ENCODE measurements around the gene PARP15. TPM values are rescaled to one million over a fixed set of nuclear protein-coding genes. Genes with fewer than 3 reads are reported as not detected.

Gene PARP15
- total RNA-seq, 1 donor from 2014 or later = 0.29 TPM

DNA sequence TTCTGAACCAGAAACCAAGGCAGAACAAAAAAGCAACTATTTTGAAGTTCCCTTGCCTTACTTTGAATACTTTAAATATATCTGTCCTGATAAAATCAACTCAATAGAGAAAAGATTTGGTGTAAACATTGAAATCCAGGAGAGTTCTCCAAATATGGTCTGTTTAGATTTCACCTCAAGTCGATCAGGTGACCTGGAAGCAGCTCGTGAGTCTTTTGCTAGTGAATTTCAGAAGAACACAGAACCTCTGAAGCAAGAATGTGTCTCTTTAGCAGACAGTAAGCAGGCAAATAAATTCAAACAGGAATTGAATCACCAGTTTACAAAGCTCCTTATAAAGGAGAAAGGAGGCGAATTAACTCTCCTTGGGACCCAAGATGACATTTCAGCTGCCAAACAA, 8.7 kb upstream of the PARP15 start:
- TF ChIP-seq, protein P1, sequence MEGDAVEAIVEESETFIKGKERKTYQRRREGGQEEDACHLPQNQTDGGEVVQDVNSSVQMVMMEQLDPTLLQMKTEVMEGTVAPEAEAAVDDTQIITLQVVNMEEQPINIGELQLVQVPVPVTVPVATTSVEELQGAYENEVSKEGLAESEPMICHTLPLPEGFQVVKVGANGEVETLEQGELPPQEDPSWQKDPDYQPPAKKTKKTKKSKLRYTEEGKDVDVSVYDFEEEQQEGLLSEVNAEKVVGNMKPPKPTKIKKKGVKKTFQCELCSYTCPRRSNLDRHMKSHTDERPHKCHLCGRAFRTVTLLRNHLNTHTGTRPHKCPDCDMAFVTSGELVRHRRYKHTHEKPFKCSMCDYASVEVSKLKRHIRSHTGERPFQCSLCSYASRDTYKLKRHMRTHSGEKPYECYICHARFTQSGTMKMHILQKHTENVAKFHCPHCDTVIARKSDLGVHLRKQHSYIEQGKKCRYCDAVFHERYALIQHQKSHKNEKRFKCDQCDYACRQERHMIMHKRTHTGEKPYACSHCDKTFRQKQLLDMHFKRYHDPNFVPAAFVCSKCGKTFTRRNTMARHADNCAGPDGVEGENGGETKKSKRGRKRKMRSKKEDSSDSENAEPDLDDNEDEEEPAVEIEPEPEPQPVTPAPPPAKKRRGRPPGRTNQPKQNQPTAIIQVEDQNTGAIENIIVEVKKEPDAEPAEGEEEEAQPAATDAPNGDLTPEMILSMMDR (IDR thresholded peaks at IDR 0.05; ENCODE audit: partially characterized antibody, unreplicated experiment) = no peak
- no peak overlapping the region for H3K27ac Mint-ChIP-seq (ENCODE audit: unreplicated experiment)
- peaks cover 4% of the 10 kb centered on the region for H3K27me3 Mint-ChIP-seq (ENCODE audit: unreplicated experiment)
- H3K4me3 Mint-ChIP-seq (ENCODE audit: unreplicated experiment) = no peak overlapping the region
- DNase-seq = no peak
- peaks cover 5% of the 10 kb centered on the region for H3K9me3 Mint-ChIP-seq (ENCODE audit: unreplicated experiment)
- H3K36me3 Mint-ChIP-seq (ENCODE audit: unreplicated experiment) = no peaks in the 10 kb centered on the region
- H3K4me1 Mint-ChIP-seq (ENCODE audit: low read depth, unreplicated experiment) = no peaks in the 10 kb centered on the region

DNA sequence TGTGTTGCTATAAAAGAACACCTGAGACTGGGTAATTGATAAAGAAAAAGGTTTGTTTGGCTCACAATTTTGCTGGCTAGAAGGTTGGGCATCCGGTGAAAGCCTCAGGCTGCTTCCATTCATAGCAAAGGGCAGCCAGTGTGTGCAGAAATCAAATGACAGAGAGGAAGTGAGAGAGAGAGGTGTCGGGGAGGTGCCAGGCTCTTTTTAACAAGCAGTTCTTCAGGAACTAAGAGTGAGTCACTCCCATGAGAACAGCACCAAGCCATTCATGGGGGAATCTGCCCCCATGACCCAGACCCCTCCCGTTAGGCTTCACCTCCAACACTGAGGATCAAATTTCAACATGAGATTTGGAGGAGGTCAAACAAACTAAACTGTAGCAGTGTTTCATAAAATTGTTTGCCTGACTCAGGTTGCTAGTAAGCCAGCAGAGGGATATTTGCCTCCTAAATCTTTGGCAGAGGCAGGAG, 4.5 kb upstream of the PARP15 start:
- H3K4me1 Mint-ChIP-seq (ENCODE audit: low read depth, unreplicated experiment) = peaks cover 2% of the 10 kb centered on the region
- TF ChIP-seq, protein P1 (IDR thresholded peaks at IDR 0.05; ENCODE audit: partially characterized antibody, unreplicated experiment) = no peak
- no peak overlapping the region for H3K4me3 Mint-ChIP-seq (ENCODE audit: unreplicated experiment)
- no peaks in the 10 kb centered on the region for H3K27me3 Mint-ChIP-seq (ENCODE audit: unreplicated experiment)
- no peak overlapping the region for H3K27ac Mint-ChIP-seq (ENCODE audit: unreplicated experiment)
- no peak for DNase-seq
- peaks cover 2% of the 10 kb centered on the region for H3K9me3 Mint-ChIP-seq (ENCODE audit: unreplicated experiment)
- H3K36me3 Mint-ChIP-seq (ENCODE audit: unreplicated experiment) = no peaks in the 10 kb centered on the region

GRCh38 chr3:122576174-122576940, 1.1 kb upstream of the PARP15 start:
- Mint-ChIP-seq H3K4me3 (ENCODE audit: unreplicated experiment) (no peak overlapping the region), H3K9me3 (ENCODE audit: unreplicated experiment) (peaks cover 4% of the 10 kb centered on the region), H3K27me3 (ENCODE audit: unreplicated experiment) (no peaks in the 10 kb centered on the region), H3K36me3 (ENCODE audit: unreplicated experiment) (peaks cover 2% of the 10 kb centered on the region), H3K27ac (ENCODE audit: unreplicated experiment) (no peak overlapping the region), H3K4me1 (ENCODE audit: low read depth, unreplicated experiment) (peaks cover 2% of the 10 kb centered on the region)
- TF ChIP-seq, protein P1 (IDR thresholded peaks at IDR 0.05; ENCODE audit: partially characterized antibody, unreplicated experiment) = no peak
- no peak for DNase-seq

GRCh38 chr3:122578069-122578740, 755 bp downstream of the PARP15 start:
- Mint-ChIP-seq H3K36me3 (ENCODE audit: unreplicated experiment) (peaks cover 17% of the 10 kb centered on the region), H3K4me3 (ENCODE audit: unreplicated experiment) (peak overlapping the region; percentile 34), H3K27me3 (ENCODE audit: unreplicated experiment) (no peaks in the 10 kb centered on the region), H3K9me3 (ENCODE audit: unreplicated experiment) (peaks cover 7% of the 10 kb centered on the region), H3K27ac (ENCODE audit: unreplicated experiment) (no peak overlapping the region), H3K4me1 (ENCODE audit: low read depth, unreplicated experiment) (peaks cover 2% of the 10 kb centered on the region)
- TF ChIP-seq, protein P1 (IDR thresholded peaks at IDR 0.05; ENCODE audit: partially characterized antibody, unreplicated experiment) = no peak
- DNase-seq = no peak

- Mint-ChIP-seq H3K27me3 (ENCODE audit: unreplicated experiment) (no peaks in the 10 kb centered on the region), H3K36me3 (ENCODE audit: unreplicated experiment) (peaks cover 17% of the 10 kb centered on the region), H3K9me3 (ENCODE audit: unreplicated experiment) (peaks cover 7% of the 10 kb centered on the region), H3K4me3 (ENCODE audit: unreplicated experiment) (no peak overlapping the region), H3K27ac (ENCODE audit: unreplicated experiment) (no peak overlapping the region), H3K4me1 (ENCODE audit: low read depth, unreplicated experiment) (peaks cover 2% of the 10 kb centered on the region)
- TF ChIP-seq, protein P1 (IDR thresholded peaks at IDR 0.05; ENCODE audit: partially characterized antibody, unreplicated experiment) = no peak
- no peak for DNase-seq
These were observed 3.0 kb downstream of the PARP15 start for GRCh38 chr3:122580470-122580869.
